T-helper 2 cell treated with Interferon-gamma antibody and Interleukin-4, amounts not matched to agents 100 ng/mL and 5 ng/mL, for 36 hours (primary cell): ENCODE data around the gene ITGB6. TPM values are rescaled to one million over a fixed set of nuclear protein-coding genes. Genes with fewer than 3 reads are reported as not detected.

Source experiments
- intact Hi-C: fragments of 100-400 bp; cut with micrococcal nuclease; formaldehyde crosslinking; loops from one replicate; pipeline ENCODE4 v1.15.1; 2023
- total RNA-seq: library from RNA; stranded (reverse); gene quantifications from 2 replicates; pipeline ENCODE4 v1.2.3, GENCODE V29; 2022

The ITGB6 gene
- total RNA-seq, 1 donor from 2014 or later, result not detected

- intact Hi-C loops, result no loop called here
Measured at GRCh38 chr2:160141912-160142311, 58.2 kb downstream of the ITGB6 start.

DNA sequence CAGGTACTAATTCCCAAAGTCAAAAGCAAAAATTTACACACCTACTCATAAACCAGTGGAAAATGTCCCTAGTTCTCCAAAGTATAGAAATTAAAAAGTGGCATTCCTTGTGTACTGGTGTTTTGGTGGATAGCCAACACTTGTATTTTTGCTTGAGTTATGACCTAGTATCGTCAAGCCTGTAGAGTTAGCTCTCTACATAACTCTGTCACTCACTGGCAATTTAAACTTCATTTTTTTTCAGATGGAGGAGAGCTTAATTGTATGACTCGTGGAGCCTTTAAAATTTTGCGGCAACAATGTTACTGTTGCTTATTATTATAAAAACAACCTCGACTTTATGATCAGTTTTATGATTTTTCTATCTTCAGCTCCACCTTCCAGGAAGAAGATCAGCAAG, 58.7 kb downstream of the ITGB6 start:
- intact Hi-C loops, result no loop called here

GRCh38 chr2:160140471-160140870, 59.6 kb downstream of the ITGB6 start:
- intact Hi-C loops, result no loop called here

DNA sequence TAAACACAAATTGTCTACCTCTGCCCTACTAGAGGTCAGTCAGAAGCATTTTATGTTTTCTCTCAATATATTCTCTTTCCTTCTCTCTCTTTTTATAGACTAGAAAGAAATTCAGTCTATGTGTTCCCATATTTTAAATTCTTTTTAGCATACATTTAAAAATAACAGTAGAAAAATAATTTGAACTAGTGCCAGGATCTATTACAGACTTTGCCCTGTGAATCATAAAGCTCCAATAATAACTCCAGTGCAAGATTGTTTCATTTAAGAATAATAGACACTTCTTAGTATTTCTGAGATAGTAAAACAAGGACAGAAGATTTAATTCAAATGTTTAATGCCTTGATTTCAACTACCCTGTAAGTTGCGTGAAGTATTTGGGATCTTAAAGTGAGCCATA, 60.1 kb downstream of the ITGB6 start:
- intact Hi-C loops, result no loop called here

DNA sequence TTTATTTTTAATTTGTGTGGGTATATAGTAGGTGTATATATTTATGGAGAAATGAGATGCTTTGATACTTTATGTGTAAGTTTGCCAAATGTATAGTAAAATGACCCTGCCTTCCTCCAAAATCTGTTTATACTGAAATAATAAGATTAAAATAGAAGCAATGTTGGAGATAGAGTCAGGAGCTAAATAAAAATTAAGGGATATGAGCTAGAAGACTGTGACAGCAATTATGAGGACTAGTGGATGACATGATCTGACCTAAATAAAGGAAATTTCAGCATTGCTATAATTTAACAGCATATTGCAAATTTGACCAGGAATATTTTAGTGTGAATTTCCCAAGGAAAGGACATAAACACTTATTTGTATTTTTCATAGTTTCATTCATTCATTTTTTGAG, 60.7 kb downstream of the ITGB6 start:
- intact Hi-C loops, result no loop called here

GRCh38 chr2:160138406-160138805, 61.7 kb downstream of the ITGB6 start:
- intact Hi-C loops, result no loop called here

DNA sequence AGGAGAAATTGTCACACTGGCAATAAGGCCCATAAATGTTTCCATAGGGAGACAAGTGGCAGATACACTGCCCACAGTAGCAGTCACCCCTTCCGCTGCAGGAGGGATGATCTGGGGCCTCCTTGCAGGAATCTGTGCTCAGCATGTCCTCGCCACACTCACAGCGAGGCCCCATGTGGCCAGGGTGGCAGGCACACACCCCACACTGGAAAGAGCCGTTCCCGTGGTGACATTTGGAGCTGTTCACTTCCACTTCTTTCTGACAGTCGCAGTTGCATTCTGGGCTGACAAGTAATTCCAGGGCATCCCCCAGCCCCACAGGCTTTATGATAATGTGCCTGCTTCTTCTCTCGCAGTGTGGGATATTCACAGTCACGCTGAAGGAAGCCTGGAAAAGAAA, 62.6 kb downstream of the ITGB6 start:
- intact Hi-C loops, result no loop called here

- intact Hi-C loops, result no loop called here
Measured at GRCh38 chr2:160132761-160133160, 67.3 kb downstream of the ITGB6 start.

DNA sequence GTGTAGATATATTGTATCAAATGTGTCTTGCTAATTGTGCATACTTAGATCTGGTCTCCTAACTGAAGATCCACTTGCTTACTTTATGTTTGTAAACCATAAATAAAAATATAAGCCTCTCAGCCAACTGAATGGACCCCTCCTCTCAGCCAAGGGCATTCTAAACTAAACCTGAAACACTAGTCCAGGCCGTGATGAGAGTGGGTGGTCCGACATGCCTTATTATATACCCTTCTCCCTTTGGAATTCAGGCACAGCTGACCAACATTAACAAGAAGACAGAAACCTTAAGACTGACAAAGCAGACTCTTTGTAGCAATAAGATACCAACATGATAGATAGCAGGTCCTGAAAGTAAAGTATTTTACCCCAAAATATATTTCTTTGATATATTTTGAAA, 73.3 kb downstream of the ITGB6 start:
- intact Hi-C loops, result no loop called here

GRCh38 chr2:160126315-160126714, 73.8 kb downstream of the ITGB6 start:
- intact Hi-C loops, result no loop called here

GRCh38 chr2:160125828-160126227, 74.2 kb downstream of the ITGB6 start:
- intact Hi-C loops, result no loop called here

DNA sequence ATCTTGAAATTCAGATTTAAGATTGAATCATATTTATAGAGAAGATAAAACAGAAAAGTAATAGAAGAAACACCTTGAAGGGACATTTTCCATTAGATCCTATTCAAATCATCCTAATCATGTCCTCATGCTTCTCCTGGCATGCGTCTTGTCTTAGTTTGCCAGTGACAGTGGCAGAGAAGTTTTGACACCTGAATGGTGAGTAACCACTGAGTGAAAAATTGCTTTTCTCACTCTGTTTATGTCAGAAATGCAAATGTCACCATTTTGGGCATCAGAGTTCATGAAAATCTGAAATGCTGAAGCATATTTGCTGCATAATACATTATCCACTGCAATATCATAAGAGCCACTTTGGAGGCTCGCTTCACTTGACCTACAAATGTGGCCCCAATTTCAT, 74.7 kb downstream of the ITGB6 start:
- intact Hi-C loops, result no loop called here

GRCh38 chr2:160124571-160124970, 75.5 kb downstream of the ITGB6 start:
- intact Hi-C loops, result no loop called here

DNA sequence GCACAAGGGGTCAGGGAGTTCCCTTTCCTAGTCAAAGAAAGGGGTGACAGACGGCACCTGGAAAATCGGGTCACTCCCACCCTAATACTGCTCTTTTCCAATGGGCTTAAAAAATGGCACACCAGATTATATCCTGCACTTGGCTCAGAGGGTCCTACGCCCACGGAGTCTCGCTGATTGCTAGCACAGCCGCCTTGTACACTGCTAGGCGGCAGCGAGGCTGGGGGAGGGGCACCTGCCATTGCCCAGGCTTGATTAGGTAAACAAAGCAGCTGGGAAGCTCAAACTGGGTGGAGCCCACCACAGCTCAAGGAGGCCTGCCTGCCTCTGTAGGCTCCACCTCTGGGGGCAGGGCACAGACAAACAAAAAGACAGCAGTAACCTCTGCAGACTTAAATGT, 85.4 kb downstream of the ITGB6 start:
- intact Hi-C loops, result loop anchor here (10.0 kb wide), 1 partner anchor 800 kb away; no protein-coding TSS in a partner anchor

GRCh38 chr2:160114020-160114419, 86.1 kb downstream of the ITGB6 start:
- intact Hi-C loops, result loop anchor here (10.0 kb wide), 1 partner anchor 801 kb away; no protein-coding TSS in a partner anchor

DNA sequence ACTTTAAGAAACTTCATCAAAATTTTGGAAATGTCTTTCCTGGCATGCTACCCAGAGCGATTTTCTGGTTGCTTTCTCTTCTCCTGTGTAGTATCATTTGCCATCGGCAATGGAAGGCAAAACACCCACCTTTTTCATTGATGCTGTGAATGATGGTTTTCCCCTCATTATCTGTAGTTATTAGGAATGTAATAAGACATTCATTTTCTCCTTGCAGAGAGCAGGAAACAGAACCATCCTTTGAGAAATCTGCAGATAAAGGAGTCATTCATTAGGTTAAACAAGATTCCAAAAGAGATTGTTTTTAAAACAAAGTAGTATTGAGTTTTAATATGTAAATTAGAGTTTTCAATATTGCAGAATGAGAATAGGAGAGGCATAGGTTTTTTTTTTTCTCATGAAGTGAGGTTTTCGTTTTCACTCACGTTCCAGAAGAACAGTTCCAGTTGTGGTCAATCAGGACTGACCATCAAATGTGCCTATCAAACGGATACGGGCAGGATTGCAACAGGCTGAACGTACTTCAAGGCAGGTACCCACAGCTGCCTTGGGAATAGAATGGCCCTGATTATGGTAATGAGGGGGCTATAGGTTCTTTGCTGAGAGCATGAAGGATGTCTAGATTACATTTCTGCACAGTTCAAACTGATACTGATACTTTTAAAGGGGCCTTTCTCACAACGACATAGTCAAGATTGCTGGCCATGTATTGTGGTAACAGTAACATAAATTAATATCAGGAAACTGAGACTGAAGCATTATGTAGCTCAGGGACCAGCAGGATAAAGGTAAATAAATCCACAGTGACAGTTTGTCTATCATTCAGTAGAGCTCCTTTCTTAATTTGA, 87.9 kb downstream of the ITGB6 start:
- intact Hi-C loops, result loop anchor here (2.0 to 10.0 kb wide), 2 partner anchors 99 to 803 kb away; no protein-coding TSS in a partner anchor

GRCh38 chr2:160110674-160111239, 89.3 kb downstream of the ITGB6 start:
- intact Hi-C loops, result loop anchor here (1.0 to 10.0 kb wide), 3 partner anchors 100 to 884 kb away; no protein-coding TSS in a partner anchor

DNA sequence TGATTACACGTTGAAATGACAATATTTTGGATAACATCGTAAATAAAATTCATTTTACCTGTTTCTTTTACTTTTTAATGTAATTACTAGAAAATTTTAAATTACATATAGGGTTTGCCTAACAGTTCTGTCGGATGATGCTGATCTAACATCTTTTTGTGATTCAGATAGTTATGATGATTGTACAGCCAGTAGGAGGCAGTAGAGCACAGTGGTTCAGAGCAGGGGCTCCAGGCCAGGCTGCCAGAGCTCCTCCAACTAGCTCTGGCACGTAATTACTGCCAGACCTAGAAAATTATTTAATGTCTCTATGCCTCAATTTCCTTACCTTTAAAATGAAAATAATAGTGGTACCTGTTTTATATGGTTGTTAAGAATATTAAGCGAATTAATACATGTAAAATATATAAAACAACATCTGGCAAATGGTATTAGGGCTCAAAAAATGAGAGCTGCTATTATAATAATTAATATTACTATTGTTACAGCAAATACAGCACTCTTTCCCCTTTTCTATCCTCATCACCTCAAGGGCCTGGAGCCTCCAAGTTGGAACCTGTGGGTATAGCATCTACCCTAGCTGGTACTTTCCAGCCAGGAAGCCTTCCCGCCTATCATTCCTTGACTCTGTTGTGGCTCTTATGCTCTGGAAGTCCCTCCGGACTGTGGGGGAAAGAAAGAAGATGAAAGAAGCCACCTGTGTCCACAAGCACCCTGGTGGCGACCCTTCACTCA, 90.0 kb downstream of the ITGB6 start:
- intact Hi-C loops, result loop anchor here (1.0 to 10.0 kb wide), 3 partner anchors 101 to 884 kb away; no protein-coding TSS in a partner anchor

- intact Hi-C loops, result no loop called here
Measured at GRCh38 chr2:160109243-160109642, 90.8 kb downstream of the ITGB6 start.

GRCh38 chr2:160108646-160109045, 91.4 kb downstream of the ITGB6 start:
- intact Hi-C loops, result no loop called here

GRCh38 chr2:160105366-160105765, 94.7 kb downstream of the ITGB6 start:
- intact Hi-C loops, result no loop called here

GRCh38 chr2:160104115-160104514, 96.0 kb downstream of the ITGB6 start:
- intact Hi-C loops, result no loop called here
